B cell (primary cell): ENCODE results near the gene ACO2. TPM values are rescaled to one million over a fixed set of nuclear protein-coding genes. Genes with fewer than 3 reads are reported as not detected.
"Not testable (repeated sequence)": the region's sequence is repeated elsewhere in the genome, so short reads cannot be mapped to it uniquely, and the experiment has no call there.

ENCODE experiments used
- ATAC-seq: fragments of 200-7000 bp; cut with Tn5 transposase; one replicate; pipeline ENCODE4 v1.10.0; 2021; ENCODE audit warnings: low read depth, mild to moderate bottlenecking, moderate number of reproducible peaks, moderate library complexity
- CTCF ChIA-PET: fragments of 350-600 bp; sonication (Branson Sonifier 250); formaldehyde crosslinking; loops from one replicate; lab custom pipeline; 2021; ENCODE audit warnings: antibody characterized with exemption, inconsistent platforms; lab: Charles Lee
- POLR2A ChIA-PET: fragments of 350-600 bp; sonication (Branson Sonifier 250); formaldehyde crosslinking; loops from one replicate; lab custom pipeline; 2021; ENCODE audit warnings: antibody characterized with exemption; lab: Charles Lee
- DNase-seq: peaks from one replicate; pipeline ENCODE4 v3.0.0; 2013
- H2AFZ ChIP-seq: 2 replicates; pipeline ENCODE4 v1.6.1; 2012; ENCODE audit warnings: mild to moderate bottlenecking, low read depth, low read length; ENCODE audit not compliant: insufficient read depth, poor library complexity, severe bottlenecking
- H3K27ac ChIP-seq, 2 donors: 1 replicate in 1 of 2; 2 replicates in 1 of 2; pipeline ENCODE4 v1.5.1; 2012 to 2013; ENCODE audit warnings: low read length in 2 of 2, mild to moderate bottlenecking in 2 of 2, moderate library complexity in 1 of 2
- H3K27me3 ChIP-seq, 4 experiments: fragments of 200-600 bp in 1 of 4; sonication (generic) in 1 of 4; replicated peaks in 1 of 4; 1 replicate in 2 of 4; 2 replicates in 2 of 4; pipeline versions ENCODE4 v1.6.1 to v1.7.0; 2013 to 2016; ENCODE audit warnings: low read length in 3 of 4, mild to moderate bottlenecking in 2 of 4, mixed read lengths in 1 of 4, moderate library complexity in 1 of 4; ENCODE audit not compliant: insufficient read depth in 4 of 4, control insufficient read depth in 3 of 4; ENCODE audit errors: control extremely low read depth in 1 of 4
- H3K36me3 ChIP-seq, 2 experiments: replicated peaks in 1 of 2; 1 replicate in 1 of 2; 2 replicates in 1 of 2; pipeline versions ENCODE4 v1.6.1 to v1.7.1; 2013; ENCODE audit warnings: low read length in 1 of 2; ENCODE audit not compliant: insufficient read depth in 2 of 2, control insufficient read depth in 1 of 2; ENCODE audit errors: control extremely low read depth in 1 of 2, extremely low read depth in 1 of 2
- H3K4me1 ChIP-seq, 2 donors: fragments of 200-600 bp in 1 of 2; sonication (generic) in 1 of 2; 1 replicate in 1 of 2; 2 replicates in 1 of 2; pipeline versions ENCODE4 v1.5.1 to v1.6.1; 2013 to 2017; ENCODE audit warnings: low read length in 2 of 2; ENCODE audit not compliant: control insufficient read depth in 2 of 2, insufficient read depth in 2 of 2
- H3K4me2 ChIP-seq: replicated peaks from 2 replicates; pipeline ENCODE3; 2012; ENCODE audit warnings: mild to moderate bottlenecking, low read depth, low read length; ENCODE audit not compliant: poor library complexity, severe bottlenecking
- H3K4me3 ChIP-seq, 5 experiments: fragments of 200-600 bp in 1 of 5; sonication (generic) in 1 of 5; 1 replicate in 3 of 5; 2 replicates in 2 of 5; pipeline versions ENCODE4 v1.5.1 to v1.7.0; 2011 to 2016; ENCODE audit warnings: low read length in 4 of 5, mild to moderate bottlenecking in 4 of 5, low read depth in 2 of 5, control low read depth in 1 of 5, moderate library complexity in 1 of 5; ENCODE audit not compliant: insufficient read depth in 1 of 5; ENCODE audit errors: control extremely low read depth in 1 of 5, extremely low read depth in 1 of 5
- H3K79me2 ChIP-seq: fragments of 200-600 bp; sonication (generic); one replicate; pipeline ENCODE4 v1.6.0; 2016; ENCODE audit warnings: low read length; ENCODE audit not compliant: control insufficient read depth, insufficient read depth
- H3K9ac ChIP-seq: fragments of 200-600 bp; sonication (generic); 2 replicates; pipeline ENCODE4 v1.6.1; 2017; ENCODE audit warnings: mild to moderate bottlenecking, low read length, moderate library complexity
- H3K9me3 ChIP-seq, 3 donors: one replicate each; pipeline versions ENCODE4 v1.6.1 to v1.7.1; 2013; ENCODE audit warnings: low read length in 2 of 3; ENCODE audit not compliant: control insufficient read depth in 2 of 3, insufficient read depth in 1 of 3; ENCODE audit errors: control extremely low read depth in 1 of 3
- H4K20me1 ChIP-seq: 2 replicates; pipeline ENCODE4 v1.6.0; 2012; ENCODE audit warnings: mild to moderate bottlenecking, low read length; ENCODE audit not compliant: insufficient read depth, control insufficient read depth, poor library complexity, severe bottlenecking
- H3K27ac Mint-ChIP-seq: one replicate; pipeline ENCODE4 v1.8.0; 2021; ENCODE audit warnings: mixed read lengths
- H3K27me3 Mint-ChIP-seq: one replicate; pipeline ENCODE4 v1.8.0; 2021; ENCODE audit warnings: mixed read lengths
- H3K4me1 Mint-ChIP-seq: one replicate; pipeline ENCODE4 v1.8.0; 2021; ENCODE audit warnings: mixed read lengths
- H3K4me3 Mint-ChIP-seq: one replicate; pipeline ENCODE4 v1.8.0; 2021; ENCODE audit warnings: mixed read lengths
- H3K9me3 Mint-ChIP-seq: one replicate; pipeline ENCODE4 v1.8.0; 2022; ENCODE audit warnings: mixed read lengths; ENCODE audit not compliant: insufficient read depth
- EZH2 ChIP-seq: IDR thresholded peaks from 2 replicates; pipeline ENCODE4 v1.6.1; 2012; ENCODE audit warnings: borderline replicate concordance, low read depth, mild to moderate bottlenecking, moderate library complexity, low read length; ENCODE audit not compliant: insufficient read depth, poor library complexity, severe bottlenecking
- WGBS: methylation state at CpG from one replicate; pipeline ENCODE4 v1.1.5; 2013; ENCODE audit warnings: missing lambda C conversion rate; ENCODE audit not compliant: insufficient coverage; 5-methylcytosine and 5-hydroxymethylcytosine counted together
- intact Hi-C: fragments of 100-400 bp; cut with micrococcal nuclease; formaldehyde crosslinking; loops from one replicate; pipeline ENCODE4 v1.10.0; 2022
- polyA plus RNA-seq: library from polyadenylated mRNA; depleted of rRNA; stranded (reverse); fragments of >200 nt; gene quantifications from 2 replicates; pipeline ENCODE4 v1.2.3, GENCODE V29; 2012
- total RNA-seq, 2 donors: library from RNA; stranded (reverse); fragments of 120-200 nt in 1 of 2; gene quantifications; 1 replicate in 1 of 2; 2 replicates in 1 of 2; pipeline versions ENCODE4 v1.2.3 to v1.2.4, GENCODE V29; 2013 to 2022
- TF ChIP-seq, protein P1 (sequence below): fragments of 200-600 bp; IDR thresholded peaks from one replicate; pipeline ENCODE4 v1.8.0; 2022; ENCODE audit warnings: antibody characterized with exemption, mild to moderate bottlenecking

Gene ACO2
- total and polyA plus RNA-seq, 2 donors (not counting 1 experiment from before 2014, with no cell fraction given): 91.5 to 91.7 TPM

DNA sequence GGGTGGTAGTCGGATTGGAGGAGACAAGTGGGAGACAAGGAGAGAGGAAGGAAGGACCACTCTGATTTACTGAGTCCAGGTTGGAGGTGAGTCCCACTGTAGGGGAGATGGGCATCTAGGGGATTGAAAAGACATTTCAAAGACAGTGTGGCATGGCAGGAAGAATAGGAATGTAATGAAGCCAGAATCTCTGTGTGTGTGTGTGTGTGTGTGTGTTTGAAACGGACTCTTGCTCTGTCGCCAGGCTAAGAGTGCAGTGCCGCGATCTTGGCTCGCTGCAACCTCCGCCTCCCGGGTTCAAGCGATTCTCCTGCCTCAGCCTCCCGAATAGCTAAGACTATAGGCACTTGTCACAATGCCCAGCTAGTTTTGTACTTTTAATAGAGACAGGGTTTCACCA is 87.6 kb downstream of the ACO2 start:
- CTCF ChIA-PET: no interaction called here

DNA sequence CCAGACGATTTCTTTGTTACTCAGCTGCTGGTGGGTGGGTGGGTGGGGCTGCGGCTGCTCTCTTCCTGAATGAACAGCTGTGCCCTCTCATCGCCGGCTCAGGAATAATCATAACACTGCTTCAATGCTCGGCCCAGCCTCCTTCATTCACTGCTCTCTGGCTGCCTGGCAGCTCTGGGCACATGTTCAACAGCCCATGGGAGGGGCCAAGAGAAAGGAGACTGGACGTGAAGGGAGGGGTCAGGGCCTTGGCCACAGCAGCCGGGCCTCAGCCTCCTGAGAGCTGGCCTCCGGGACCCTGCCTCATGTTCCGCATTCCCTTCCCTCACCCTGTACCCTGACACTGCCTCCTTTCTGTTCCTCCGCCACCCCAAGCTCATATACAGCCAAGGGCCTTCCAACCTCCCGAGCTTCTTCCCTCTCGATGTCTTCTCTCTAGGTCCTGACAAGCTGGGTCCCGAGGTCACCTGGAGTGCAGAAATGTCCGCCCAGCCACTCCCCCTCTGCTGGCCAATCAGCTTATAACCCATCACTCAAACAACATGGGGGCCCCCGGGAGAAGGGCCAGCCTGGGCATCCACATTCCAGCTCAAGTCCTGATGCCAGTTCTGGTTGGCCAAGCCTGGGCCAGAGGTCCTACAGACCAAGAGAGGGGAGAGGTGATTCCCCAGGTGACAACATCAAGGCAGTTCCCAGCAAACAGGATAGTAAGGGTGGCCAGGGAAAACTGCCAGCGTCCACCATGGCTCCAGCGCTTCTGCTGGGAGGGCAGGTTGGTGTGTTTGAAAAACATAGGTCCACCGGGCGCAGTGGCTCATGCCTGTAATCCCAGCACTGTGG is 88.7 kb downstream of the ACO2 start:
- H3K27ac ChIP-seq: no peak overlapping the region
- peaks cover 0 to 40% (median 6%) of the 10 kb centered on the region in 4 experiments for H3K27me3 ChIP-seq
- Mint-ChIP-seq H3K27me3 (peaks cover 39% of the 10 kb centered on the region), H3K4me3 (no peak overlapping the region), H3K4me1 (no peaks in the 10 kb centered on the region), H3K9me3 (no peaks in the 10 kb centered on the region), H3K27ac (no peak overlapping the region)
- H4K20me1 ChIP-seq: no peaks in the 10 kb centered on the region
- no peaks in the 10 kb centered on the region for H3K9me3 ChIP-seq
- intact Hi-C loops: no loop called here
- CTCF ChIA-PET: interaction anchor here (0.6 kb wide), 1 partner anchor 157 kb away, joined by 3 read pairs; no protein-coding TSS in a partner anchor
- no peak overlapping the region for H2AFZ ChIP-seq
- TF ChIP-seq EZH2: no peak
- TF ChIP-seq, protein P1, sequence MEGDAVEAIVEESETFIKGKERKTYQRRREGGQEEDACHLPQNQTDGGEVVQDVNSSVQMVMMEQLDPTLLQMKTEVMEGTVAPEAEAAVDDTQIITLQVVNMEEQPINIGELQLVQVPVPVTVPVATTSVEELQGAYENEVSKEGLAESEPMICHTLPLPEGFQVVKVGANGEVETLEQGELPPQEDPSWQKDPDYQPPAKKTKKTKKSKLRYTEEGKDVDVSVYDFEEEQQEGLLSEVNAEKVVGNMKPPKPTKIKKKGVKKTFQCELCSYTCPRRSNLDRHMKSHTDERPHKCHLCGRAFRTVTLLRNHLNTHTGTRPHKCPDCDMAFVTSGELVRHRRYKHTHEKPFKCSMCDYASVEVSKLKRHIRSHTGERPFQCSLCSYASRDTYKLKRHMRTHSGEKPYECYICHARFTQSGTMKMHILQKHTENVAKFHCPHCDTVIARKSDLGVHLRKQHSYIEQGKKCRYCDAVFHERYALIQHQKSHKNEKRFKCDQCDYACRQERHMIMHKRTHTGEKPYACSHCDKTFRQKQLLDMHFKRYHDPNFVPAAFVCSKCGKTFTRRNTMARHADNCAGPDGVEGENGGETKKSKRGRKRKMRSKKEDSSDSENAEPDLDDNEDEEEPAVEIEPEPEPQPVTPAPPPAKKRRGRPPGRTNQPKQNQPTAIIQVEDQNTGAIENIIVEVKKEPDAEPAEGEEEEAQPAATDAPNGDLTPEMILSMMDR: no peak
- 81% methylated on average over 14 of the region's 19 CpGs for WGBS
- DNase-seq: no peak
- POLR2A ChIA-PET: no interaction called here
- H3K9ac ChIP-seq: no peak overlapping the region
- H3K4me2 ChIP-seq: no peak overlapping the region
- ATAC-seq: no peak
- H3K4me1 ChIP-seq: no peaks in the 10 kb centered on the region
- no peak overlapping the region for H3K4me3 ChIP-seq
- no peaks in the 10 kb centered on the region for H3K36me3 ChIP-seq
- H3K79me2 ChIP-seq: no peaks in the 10 kb centered on the region

More for the DNA sequence above, 87.6 kb downstream of the ACO2 start:
- Histone ChIP-seq H3K4me2 (no peak overlapping the region), H2AFZ (no peak overlapping the region), H3K79me2 (no peaks in the 10 kb centered on the region), H3K9ac (no peak overlapping the region), H3K4me3 (no peak overlapping the region), H3K4me1 (no peaks in the 10 kb centered on the region), H3K9me3 (no peaks in the 10 kb centered on the region), H3K27ac (no peak overlapping the region), H4K20me1 (no peaks in the 10 kb centered on the region), H3K27me3 (peaks cover 0 to 29% (median 6%) of the 10 kb centered on the region in 4 experiments), H3K36me3 (no peaks in the 10 kb centered on the region)
- POLR2A ChIA-PET: interaction anchor here (0.7 kb wide), 1 partner anchor 11 kb away, joined by 7 read pairs; no protein-coding TSS in a partner anchor
- no peak overlapping the region for H3K27ac Mint-ChIP-seq
- ATAC-seq (no peak), DNase-seq (no peak)
- intact Hi-C loops: no loop called here
- H3K4me3 Mint-ChIP-seq: no peak overlapping the region
- no peaks in the 10 kb centered on the region for H3K4me1 Mint-ChIP-seq
- TF ChIP-seq, protein P1: no peak
- no peak for TF ChIP-seq EZH2
- H3K27me3 Mint-ChIP-seq: peaks cover 34% of the 10 kb centered on the region
- 86% methylated on average over 10 of the region's 10 CpGs for WGBS
- H3K9me3 Mint-ChIP-seq: no peaks in the 10 kb centered on the region

DNA sequence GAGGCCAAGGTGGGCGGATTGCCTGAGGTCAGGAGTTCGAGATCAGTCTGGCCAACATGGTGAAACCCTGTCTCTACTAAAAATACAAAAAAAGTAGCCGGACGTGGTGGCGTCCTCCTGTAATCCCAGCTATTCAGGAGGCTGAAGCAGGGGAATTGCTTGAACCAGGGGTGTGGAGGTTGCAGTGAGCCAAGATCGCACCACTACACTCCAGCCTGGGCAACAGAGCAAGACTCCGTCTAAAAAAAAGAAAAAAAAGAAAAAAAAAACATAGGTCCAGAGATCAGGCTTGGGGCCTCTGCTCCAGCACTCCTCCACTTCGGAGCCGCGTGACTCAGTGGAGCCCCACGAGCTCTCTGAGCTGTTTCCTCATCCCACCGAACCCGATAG is 89.3 kb downstream of the ACO2 start:
- H3K27me3 Mint-ChIP-seq: peaks cover 38% of the 10 kb centered on the region
- H3K4me3 Mint-ChIP-seq, H4K20me1 ChIP-seq, ATAC-seq, H3K36me3 ChIP-seq, H3K9me3 Mint-ChIP-seq, H3K9ac ChIP-seq, H3K27ac ChIP-seq, DNase-seq, H3K4me3 ChIP-seq, H2AFZ ChIP-seq, H3K4me1 Mint-ChIP-seq, H3K9me3 ChIP-seq, H3K27ac Mint-ChIP-seq, POLR2A ChIA-PET, H3K4me1 ChIP-seq, H3K79me2 ChIP-seq, intact Hi-C loops, H3K4me2 ChIP-seq: not testable (repeated sequence)
- CTCF ChIA-PET: interaction anchor here (0.6 kb wide), 1 partner anchor 158 kb away, joined by 3 read pairs; no protein-coding TSS in a partner anchor
- H3K27me3 ChIP-seq: peaks cover 0 to 40% (median 6%) of the 10 kb centered on the region in 4 experiments
- WGBS: 93% methylated on average over 8 of the region's 13 CpGs
